Spleen (tissue), 11 donors: ENCODE results near the gene BLM. TPM values are rescaled to one million over a fixed set of nuclear protein-coding genes. Genes with fewer than 3 reads are reported as not detected.

ENCODE experiments used
- DNase-seq: peaks from one replicate; pipeline ENCODE4 v3.0.0-alpha.2; 2020
- H3K27ac ChIP-seq, 8 donors: fragments of 200-600 bp; sonication (generic) in 7 of 8; 1 replicate in 4 of 8; 2 replicates in 4 of 8; pipeline versions ENCODE4 v1.5.0 to v1.8.0; 2016 to 2021; ENCODE audit warnings: inconsistent platforms in 4 of 8, mild to moderate bottlenecking in 4 of 8, moderate library complexity in 1 of 8
- H3K27me3 ChIP-seq, 7 donors: fragments of 200-600 bp; sonication (generic) in 6 of 7; replicated peaks in 1 of 7; 1 replicate in 4 of 7; 2 replicates in 3 of 7; pipeline versions ENCODE4 v1.5.0 to v1.8.0; 2016 to 2021; ENCODE audit warnings: inconsistent platforms in 3 of 7, mild to moderate bottlenecking in 1 of 7
- H3K36me3 ChIP-seq, 6 donors: fragments of 200-600 bp; sonication (generic) in 5 of 6; 1 replicate in 4 of 6; 2 replicates in 2 of 6; pipeline versions ENCODE4 v1.5.0 to v1.8.0; 2016 to 2021; ENCODE audit warnings: inconsistent platforms in 2 of 6
- H3K4me1 ChIP-seq, 6 donors: fragments of 200-600 bp; sonication (generic) in 5 of 6; 1 replicate in 3 of 6; 2 replicates in 3 of 6; pipeline versions ENCODE4 v1.5.0 to v1.8.0; 2016 to 2021; ENCODE audit warnings: inconsistent platforms in 3 of 6
- H3K4me3 ChIP-seq, 8 donors: fragments of 200-600 bp; sonication (generic) in 7 of 8; 1 replicate in 4 of 8; 2 replicates in 4 of 8; pipeline versions ENCODE4 v1.5.0 to v1.8.0; 2016 to 2021; ENCODE audit warnings: inconsistent platforms in 4 of 8, mild to moderate bottlenecking in 4 of 8, moderate library complexity in 2 of 8
- H3K9me3 ChIP-seq, 8 donors: fragments of 200-600 bp; sonication (generic) in 7 of 8; 1 replicate in 4 of 8; 2 replicates in 4 of 8; pipeline versions ENCODE4 v1.5.0 to v1.8.0; 2016 to 2021; ENCODE audit warnings: inconsistent platforms in 4 of 8
- POLR2A ChIP-seq, 3 donors: fragments of 450-650 bp; IDR thresholded peaks; one replicate each; pipeline ENCODE4 v1.5.1; 2017; ENCODE audit warnings: antibody characterized with exemption in 3 of 3, mild to moderate bottlenecking in 1 of 3
- POLR2AphosphoS5 ChIP-seq, 3 donors: sonication (generic); formaldehyde crosslinking; IDR thresholded peaks; one replicate each; pipeline ENCODE4 v1.5.1; 2017; ENCODE audit warnings: antibody characterized with exemption in 3 of 3
- WGBS, 5 donors: extraction: QIAGEN DNeasy Blood & Tissue Kit in 3 of 5; methylation state at CpG; one replicate each; pipeline versions ENCODE4 v1.1.5 to v1.1.7; 2013 to 2018; 5-methylcytosine and 5-hydroxymethylcytosine counted together
- intact Hi-C: fragments of 100-400 bp; cut with DNase I; formaldehyde crosslinking; loops from one replicate; pipeline ENCODE4 v1.15.0; 2023; ENCODE audit warnings: low total_unique reads
- polyA plus RNA-seq, 3 donors: library from polyadenylated mRNA; stranded (reverse); fragments of 200-250 nt; gene quantifications; one replicate each; pipeline ENCODE4 v1.2.1, GENCODE V29; 2013
- total RNA-seq, 7 donors: library from RNA; depleted of rRNA in 3 of 7; stranded (reverse); fragments of >200 nt in 3 of 7; fragmentation: NEBNext Ultra II Directional in 4 of 7; extraction: Animal tissue kit (Norgen Biotek cat#: 25700) in 4 of 7; gene quantifications; one replicate each; pipeline versions ENCODE4 v1.1.0 to v1.2.1, GENCODE V29; 2016 to 2021
- TF ChIP-seq, protein P1 (sequence below), 11 experiments: fragments of 200-600 bp in 7 of 11; fragments of 450-650 bp in 4 of 11; sonication (generic) in 4 of 11; IDR thresholded peaks in 8 of 11; conservative IDR thresholded peaks in 3 of 11; 1 replicate in 7 of 11; 2 replicates in 4 of 11; pipeline versions ENCODE4 v1.4.0 to v1.8.0; 2016 to 2021; ENCODE audit warnings: antibody characterized with exemption in 11 of 11, inconsistent platforms in 4 of 11, mild to moderate bottlenecking in 1 of 11
- donor health status: healthy with polysubstance abuse.
- donor health status: DM: no; HTN: no; CAD: no; lungs with moderate emphysema.
- donor health status: DM: no; HTN: no; CAD: no.
- donor health status: Bipolar disorder and iron deficiency.
- donor health status: healthy.
- donor health status: DM: no; HTN: no; CAD: no.
- donor health status: DM: yes; HTN: yes; CAD: no.

The BLM gene
- total and polyA plus RNA-seq, 10 donors: 5.8 to 12.0 (median 7.3) TPM

DNA sequence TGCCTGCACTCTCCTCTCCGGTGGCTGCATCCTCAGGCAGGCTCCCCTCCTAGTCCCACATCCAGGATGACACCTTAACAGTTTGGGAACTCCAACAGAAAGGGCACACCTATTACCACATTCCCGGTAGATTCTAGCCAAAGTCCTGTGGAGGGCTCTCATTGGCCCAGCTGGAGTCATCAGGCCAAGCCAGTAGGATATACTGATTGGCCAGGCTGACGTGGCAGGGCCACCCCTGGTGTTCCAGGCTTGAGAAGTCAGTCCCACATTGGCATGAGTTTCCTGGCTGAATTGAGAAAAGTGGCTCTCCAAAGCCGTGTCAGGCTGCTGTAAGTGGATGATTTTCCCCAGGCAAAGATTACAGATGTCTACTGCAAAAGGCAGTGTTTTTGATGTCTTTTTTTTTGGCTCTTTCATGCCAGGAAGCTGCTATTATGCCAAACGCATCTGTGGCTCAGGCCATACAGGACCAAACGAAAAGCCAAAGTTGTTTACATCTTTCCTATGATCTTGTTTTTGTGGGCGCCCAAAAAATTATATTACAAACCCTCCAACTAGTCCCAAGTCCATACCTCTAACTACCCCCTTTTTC is 6.6 kb upstream of the BLM start:
- H3K27me3 ChIP-seq: no peaks in the 10 kb centered on the region
- H3K9me3 ChIP-seq: no peaks in the 10 kb centered on the region
- no peak overlapping the region for H3K4me3 ChIP-seq
- peaks cover 0 to 5% (median under 1%) of the 10 kb centered on the region in 6 donors for H3K4me1 ChIP-seq
- intact Hi-C loops: no loop called here
- 79 to 87% (median 83%) methylated on average over 7 of the region's 7 CpGs for WGBS, 5 donors
- no peak overlapping the region for H3K27ac ChIP-seq
- H3K36me3 ChIP-seq: no peaks in the 10 kb centered on the region
- TF ChIP-seq POLR2A (IDR thresholded peaks at IDR 0.05): no peak
- TF ChIP-seq, protein P1, sequence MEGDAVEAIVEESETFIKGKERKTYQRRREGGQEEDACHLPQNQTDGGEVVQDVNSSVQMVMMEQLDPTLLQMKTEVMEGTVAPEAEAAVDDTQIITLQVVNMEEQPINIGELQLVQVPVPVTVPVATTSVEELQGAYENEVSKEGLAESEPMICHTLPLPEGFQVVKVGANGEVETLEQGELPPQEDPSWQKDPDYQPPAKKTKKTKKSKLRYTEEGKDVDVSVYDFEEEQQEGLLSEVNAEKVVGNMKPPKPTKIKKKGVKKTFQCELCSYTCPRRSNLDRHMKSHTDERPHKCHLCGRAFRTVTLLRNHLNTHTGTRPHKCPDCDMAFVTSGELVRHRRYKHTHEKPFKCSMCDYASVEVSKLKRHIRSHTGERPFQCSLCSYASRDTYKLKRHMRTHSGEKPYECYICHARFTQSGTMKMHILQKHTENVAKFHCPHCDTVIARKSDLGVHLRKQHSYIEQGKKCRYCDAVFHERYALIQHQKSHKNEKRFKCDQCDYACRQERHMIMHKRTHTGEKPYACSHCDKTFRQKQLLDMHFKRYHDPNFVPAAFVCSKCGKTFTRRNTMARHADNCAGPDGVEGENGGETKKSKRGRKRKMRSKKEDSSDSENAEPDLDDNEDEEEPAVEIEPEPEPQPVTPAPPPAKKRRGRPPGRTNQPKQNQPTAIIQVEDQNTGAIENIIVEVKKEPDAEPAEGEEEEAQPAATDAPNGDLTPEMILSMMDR (IDR thresholded peaks at IDR 0.05 in 8 of 11, conservative IDR thresholded peaks at IDR 0.05 in 3 of 11): no peak
- TF ChIP-seq POLR2AphosphoS5 (IDR thresholded peaks at IDR 0.05): no peak
- no peak for DNase-seq

DNA sequence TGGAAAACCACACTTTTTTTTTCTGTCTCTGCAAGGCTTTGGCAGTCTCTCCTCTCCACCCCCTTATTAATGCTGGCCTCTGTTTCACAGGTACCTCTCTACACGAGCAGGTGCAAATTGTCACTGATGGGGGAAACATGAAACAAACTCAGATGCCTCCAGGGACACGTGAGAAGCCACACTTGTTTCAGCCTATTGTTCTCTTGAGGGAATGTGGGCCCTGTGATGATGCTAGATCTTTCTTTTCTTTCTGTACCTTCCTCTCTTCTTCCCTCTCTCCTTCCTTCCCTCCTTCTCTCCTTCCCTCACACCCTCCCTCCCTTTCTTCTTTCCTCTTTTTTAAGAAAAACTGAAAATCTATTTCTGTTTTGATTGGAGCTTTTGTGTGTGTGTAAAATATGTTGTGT is 5.7 kb upstream of the BLM start:
- Histone ChIP-seq H3K27ac (no peak overlapping the region), H3K27me3 (no peaks in the 10 kb centered on the region), H3K4me3 (no peak overlapping the region), H3K9me3 (no peaks in the 10 kb centered on the region), H3K36me3 (no peaks in the 10 kb centered on the region), H3K4me1 (peaks cover 0 to 12% (median 8%) of the 10 kb centered on the region in 6 donors)
- intact Hi-C loops: no loop called here
- 40 to 63% (median 58%) methylated on average over 2 of the region's 2 CpGs for WGBS, 5 donors
- no peak for DNase-seq
- no peak for TF ChIP-seq POLR2AphosphoS5 (IDR thresholded peaks at IDR 0.05)
- TF ChIP-seq, protein P1 (IDR thresholded peaks at IDR 0.05 in 8 of 11, conservative IDR thresholded peaks at IDR 0.05 in 3 of 11): no peak
- no peak for TF ChIP-seq POLR2A (IDR thresholded peaks at IDR 0.05)

DNA sequence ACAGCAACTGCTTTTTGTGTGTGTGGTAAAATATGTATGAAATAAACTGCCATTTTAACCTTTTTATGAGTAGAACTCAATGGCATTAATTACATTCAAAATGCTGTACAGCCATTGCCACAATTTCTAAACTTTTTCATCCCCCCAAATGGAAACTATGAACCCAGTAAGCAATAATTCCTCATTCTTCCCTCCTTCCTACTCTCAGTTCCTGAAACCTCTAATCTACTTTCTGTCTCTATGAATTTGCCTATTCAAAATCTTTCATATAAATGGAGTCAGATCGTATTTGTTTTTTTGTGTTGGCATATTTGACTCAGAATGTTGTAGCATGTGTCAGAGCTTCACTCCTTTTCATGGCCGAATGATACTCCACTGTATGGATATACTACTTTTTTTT is 5.3 kb upstream of the BLM start:
- DNase-seq: no peak
- intact Hi-C loops: no loop called here
- peaks cover 0 to 14% (median 11%) of the 10 kb centered on the region in 6 donors for H3K4me1 ChIP-seq
- H3K4me3 ChIP-seq: no peak overlapping the region
- no peak overlapping the region for H3K27ac ChIP-seq
- 76 to 83% (median 78%) methylated on average over 2 of the region's 2 CpGs for WGBS, 5 donors
- no peaks in the 10 kb centered on the region for H3K36me3 ChIP-seq
- TF ChIP-seq POLR2AphosphoS5 (IDR thresholded peaks at IDR 0.05) (no peak), POLR2A (IDR thresholded peaks at IDR 0.05) (no peak)
- TF ChIP-seq, protein P1 (IDR thresholded peaks at IDR 0.05 in 8 of 11, conservative IDR thresholded peaks at IDR 0.05 in 3 of 11): no peak
- H3K9me3 ChIP-seq: no peaks in the 10 kb centered on the region
- no peaks in the 10 kb centered on the region for H3K27me3 ChIP-seq

DNA sequence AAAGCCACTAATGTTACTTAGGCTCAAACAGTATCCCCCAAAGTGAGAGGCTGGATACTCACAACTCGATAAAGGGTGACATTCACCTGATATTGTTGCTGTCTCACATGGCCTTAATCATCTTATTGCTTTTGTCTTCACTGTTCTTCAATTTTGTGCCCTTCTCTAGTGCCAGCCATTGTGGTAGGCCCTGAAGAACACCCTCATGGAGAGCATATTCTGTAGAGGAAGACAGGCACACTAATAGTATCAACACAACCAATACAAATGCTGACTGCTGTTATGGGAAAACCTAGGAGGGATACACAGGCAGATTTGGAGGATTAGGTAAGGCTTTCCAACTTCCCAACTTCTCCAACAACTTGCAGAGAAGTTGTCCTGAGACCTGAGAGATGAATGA is 4.1 kb upstream of the BLM start:
- no peaks in the 10 kb centered on the region for H3K27me3 ChIP-seq
- H3K9me3 ChIP-seq: no peaks in the 10 kb centered on the region
- intact Hi-C loops: no loop called here
- no peak for DNase-seq
- no peak overlapping the region for H3K4me3 ChIP-seq
- H3K27ac ChIP-seq: no peak overlapping the region
- 92 to 100% (median 97%) methylated on average over 1 of the region's 1 CpG for WGBS, 5 donors
- TF ChIP-seq, protein P1 (IDR thresholded peaks at IDR 0.05 in 8 of 11, conservative IDR thresholded peaks at IDR 0.05 in 3 of 11): no peak
- no peak for TF ChIP-seq POLR2A (IDR thresholded peaks at IDR 0.05)
- TF ChIP-seq POLR2AphosphoS5 (IDR thresholded peaks at IDR 0.05): no peak
- H3K36me3 ChIP-seq: no peaks in the 10 kb centered on the region
- H3K4me1 ChIP-seq: peaks cover 6 to 22% (median 19%) of the 10 kb centered on the region in 6 donors
